ENCODE results near the gene CADPS.

Gene CADPS

DNA sequence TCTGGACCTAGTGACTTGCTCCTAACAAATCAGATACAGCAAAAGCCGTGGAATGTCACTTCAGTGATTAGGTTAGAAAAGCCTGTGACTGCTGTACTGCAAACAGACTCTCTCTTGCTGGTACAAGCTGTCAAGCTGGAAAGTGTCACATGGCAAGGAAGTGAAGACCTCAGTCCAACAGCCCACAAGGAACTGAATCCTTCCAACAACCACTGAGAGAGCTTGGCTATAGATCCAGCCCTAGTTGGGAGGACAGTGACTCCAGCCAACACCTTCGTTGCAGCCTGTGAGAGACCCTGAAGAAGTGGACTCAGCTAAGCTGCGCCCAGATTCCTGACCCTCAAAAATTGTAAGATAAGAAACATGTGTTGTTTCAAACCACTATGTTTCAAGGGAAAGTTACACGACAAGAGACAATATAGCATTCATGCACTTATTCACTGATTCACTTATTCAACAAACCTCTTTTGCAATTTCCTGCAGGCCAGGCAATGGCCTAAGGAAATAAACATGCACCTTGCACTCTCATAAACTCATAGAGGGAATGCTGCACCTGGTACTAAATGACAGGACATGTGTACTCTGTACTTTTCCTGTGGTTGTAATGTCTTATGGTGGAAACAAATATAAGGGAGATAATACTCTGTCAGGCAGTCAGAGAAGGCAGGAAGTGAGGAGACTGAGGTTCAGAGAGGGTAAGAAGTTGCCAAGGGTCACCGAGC lies 142.9 kb downstream of the CADPS start:
- no peak for DNase-seq

DNA sequence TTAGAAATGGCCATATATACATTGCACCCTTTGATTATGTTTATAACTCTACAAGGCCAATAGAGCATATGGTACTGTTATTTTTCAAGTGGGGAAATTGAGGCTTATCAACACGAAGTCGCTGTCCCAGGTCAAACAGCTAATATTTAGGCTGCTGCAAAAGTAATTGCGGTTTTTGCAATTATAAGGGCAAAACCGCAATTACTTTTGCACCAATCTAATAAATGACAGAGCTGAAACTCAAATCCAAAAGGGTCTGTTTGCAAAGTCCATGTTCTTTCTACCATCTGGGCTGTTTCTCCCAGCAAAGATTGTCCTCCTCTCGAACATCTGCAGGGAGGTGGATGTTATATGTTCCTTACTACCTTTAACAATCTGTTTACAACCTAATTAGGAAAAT lies 147.2 kb downstream of the CADPS start:
- DNase-seq, result no peak

DNA sequence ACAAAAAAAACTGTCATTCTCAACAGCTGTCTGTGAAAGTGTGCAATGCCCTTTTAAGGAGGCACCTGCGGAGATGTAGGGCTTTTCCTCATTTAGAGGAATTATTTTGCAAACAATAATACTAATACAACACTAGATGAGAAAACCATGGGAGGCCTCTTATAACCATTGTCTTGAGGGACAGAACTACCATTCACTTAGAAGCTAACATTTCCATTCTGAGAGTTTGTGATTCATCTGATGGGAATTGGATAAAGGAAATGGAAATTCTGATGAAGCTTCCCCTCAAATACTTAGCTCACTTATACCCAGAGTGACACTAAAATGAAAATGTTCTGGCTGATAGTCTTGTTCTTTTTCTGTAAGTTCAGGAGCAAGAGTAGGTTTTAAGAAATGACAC lies 147.7 kb downstream of the CADPS start:
- DNase-seq, result no peak

DNA sequence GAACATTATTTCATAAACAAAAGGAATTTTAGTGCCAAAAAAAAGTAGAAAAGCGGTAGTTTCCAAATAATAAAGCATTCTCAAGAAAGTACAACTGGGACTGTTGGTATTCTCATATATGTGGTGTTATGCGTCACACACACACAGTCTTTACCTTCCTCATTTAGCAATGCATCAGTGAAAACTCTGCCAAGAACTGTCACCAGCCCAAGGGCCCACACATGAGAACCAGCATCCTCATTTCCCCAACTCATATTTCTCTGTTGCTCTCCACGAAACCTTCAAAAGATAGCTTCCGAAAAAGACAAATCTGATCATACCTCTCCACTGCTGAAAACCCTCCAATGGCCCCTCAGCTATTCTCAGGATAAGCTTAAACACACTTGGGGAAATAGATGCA lies 150.7 kb downstream of the CADPS start:
- DNase-seq, result no peak

DNA sequence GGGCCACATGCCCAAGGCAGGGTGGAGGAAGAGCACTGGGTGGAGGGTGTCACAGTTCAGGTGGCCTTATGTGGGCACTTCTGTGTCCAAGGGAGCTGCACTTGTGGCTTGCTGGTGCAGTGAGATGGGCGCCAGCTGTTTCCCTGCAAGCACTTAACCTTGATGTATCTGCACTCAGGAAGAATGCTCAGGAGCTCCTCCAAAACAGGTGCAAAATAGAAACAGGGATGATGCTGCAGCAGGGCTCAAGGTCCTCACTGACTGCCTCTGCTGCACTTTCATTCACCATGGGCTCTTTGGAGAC lies 151.3 kb downstream of the CADPS start:
- DNase-seq, result no peak

DNA sequence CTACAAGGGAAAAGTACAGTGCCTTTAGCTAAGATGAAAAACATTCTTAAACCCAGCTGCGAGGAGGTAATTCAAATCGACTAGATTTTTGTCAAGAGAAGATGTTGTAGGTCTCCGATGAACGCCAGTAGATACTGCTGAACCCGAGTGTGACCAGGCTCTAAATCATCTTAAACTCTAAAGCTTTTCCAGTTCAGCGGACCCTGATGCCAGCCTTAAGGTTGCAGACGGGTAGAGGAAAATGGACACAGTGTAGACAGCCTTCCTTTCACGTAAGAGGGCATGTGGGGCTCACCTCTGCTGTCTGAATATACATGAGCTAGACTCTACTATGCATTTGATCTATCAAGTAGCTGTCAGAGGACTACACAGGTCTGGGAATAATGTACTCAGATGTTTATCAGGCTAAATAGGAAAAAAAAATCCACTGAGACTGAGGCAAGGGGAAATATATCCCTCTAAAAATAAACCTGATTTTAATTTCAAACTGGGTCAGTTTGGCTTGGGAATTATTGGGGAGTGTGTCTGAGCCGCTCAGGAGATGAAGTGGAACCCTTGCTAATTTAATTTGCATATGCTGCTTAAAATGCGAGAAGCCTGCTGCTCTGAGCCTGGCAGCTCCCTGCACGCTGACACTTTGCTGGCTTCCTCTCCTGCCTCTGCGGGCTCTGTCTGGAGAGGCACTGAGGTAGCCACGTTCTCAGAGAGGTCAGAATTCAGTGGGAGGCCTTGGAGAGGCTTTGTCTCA lies 151.9 kb downstream of the CADPS start:
- DNase-seq, result no peak

DNA sequence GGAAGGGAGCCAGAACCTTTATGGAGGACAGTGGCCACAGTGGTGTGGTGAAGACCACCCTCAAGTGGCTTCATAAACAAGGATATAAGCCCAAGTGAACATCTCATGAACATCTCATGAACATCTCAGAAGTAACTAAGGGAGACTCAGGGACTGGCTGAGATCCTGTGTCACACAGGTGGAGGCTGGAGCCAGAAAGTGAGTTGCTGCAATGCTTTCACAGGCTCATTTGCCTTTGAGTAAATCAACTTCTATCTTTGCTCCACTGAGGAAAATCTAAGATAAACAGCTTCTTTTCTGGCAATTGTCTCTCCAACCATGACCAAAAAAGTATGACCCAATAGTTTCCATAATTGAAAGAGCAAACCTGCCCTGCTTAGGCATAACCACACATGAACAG lies 152.9 kb downstream of the CADPS start:
- DNase-seq, result no peak

DNA sequence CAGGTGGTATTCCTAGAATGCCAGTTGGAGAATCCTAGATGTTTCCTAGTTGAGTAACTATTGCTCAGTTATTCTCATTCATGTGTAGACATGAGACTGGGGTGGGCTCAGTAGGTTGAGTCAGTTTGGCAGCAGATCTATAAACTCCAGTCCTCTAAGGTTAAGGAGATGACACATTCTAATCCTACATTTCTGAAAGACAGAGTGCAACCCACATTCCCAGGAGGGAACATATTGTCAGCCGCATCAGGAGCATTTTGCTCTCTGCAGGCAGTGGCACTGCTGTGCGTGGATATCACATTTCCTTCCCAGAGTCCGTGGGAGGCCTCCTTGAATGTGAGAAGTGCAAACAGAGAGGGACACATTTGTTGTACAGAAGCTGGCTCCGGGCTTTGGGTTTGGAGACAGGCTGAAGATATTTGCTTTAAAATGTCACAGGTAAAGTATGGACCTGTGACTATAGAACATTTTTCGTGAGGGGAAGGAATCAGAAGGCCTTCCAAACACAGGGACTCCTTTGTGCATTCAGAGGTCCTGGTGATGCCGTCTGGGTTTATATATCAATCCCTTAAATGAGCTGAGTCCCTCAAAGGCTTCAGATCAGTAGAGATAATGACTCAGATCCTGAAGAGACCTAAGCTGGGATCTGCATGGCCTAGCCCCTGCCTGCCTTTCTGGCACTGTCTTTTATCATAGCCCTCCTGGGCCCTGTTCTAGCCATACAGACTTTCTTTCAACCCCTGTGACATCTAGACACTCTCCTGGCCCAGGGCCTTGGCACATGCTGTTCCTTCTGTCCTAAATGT lies 156.5 kb downstream of the CADPS start:
- no peak for DNase-seq

DNA sequence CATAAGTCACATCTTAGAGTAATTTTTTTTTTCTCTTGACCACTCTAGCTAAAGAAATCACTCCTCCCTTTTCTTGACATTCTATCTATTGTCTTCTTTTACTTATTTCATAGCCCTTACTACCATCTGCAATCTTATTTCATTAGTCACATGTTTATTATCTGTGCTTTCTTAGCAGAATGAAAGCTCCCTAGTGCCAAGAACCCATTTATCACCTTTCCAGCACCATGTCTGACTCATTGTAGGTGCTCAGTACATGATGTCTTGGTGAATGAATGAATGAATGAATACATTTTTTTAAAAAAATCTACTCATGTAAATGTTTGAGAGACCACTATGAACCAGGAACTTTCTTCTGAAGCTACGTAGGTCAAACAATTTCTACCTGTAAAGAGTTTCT lies 157.2 kb downstream of the CADPS start:
- no peak for DNase-seq

DNA sequence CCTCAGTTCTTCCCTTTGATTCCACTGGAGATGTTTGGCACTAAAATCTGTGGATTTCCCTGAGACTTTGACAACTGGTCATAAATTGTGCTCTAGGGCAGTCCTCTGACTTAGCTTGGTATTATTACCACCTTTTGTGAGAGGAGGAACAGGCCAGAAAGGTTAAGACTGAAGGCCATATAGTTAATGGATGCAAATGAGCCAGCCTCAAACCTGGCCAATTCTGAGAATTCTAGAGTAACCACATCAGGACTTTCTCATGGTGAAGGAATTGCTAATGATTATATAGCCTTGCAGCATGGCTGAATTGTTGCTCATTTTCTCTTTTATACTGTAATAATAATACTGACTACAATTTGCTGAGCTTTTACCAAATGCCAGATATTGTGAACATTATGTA lies 162.5 kb downstream of the CADPS start:
- DNase-seq, result no peak

DNA sequence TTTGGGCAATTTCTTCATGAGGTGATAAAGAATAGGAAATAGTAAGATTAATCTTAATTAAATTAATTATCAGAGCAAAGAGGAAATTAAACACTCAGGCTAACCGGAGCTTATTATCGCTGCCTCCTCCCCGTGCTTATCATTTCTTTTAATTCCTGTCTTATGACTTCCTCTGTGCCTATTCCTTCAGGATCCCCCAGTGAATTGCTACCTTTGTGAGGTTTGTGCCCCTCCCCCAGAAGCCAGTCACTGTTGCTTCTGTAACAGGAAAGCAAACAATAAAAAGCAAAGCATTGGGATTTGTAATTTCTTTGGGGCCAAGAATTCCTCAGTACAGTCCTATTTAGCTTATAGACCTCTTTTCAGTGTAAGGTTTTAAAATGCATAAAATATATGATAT lies 164.5 kb downstream of the CADPS start:
- DNase-seq, result no peak

DNA sequence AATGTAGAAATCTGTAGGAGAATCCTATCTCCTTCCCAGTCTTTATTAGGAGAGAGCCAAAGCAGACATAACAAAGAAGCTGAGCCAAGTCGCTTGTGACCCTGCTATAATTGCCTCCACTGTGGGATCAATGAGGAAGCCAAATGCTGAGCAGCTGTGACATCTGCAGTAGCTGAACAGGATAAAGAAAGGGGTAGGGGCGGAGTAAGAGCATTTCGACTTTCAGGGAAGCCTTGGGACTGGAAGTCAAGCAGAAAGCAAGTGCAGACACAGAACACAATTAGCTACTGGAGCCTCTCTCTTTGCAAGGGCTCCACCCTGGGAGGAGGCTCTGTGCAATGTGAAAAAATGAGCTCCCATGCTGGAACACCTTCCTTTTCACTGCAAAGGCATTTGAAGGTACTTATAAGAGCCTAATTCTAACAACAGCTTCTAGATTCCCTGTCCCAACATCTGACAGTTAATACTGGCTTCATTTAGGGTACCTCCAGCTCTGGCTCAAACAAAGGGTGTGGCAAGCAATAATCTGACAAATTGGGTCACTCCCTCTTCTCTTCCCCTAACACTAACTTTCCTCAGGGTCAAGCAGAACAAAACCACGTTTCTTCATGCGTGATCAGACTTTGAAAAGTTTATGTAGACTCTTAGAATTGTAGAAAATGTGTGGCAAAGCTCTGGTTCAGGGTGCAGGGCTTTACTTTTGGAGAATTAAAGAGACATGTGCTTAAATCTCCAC lies 166.4 kb downstream of the CADPS start:
- peak; percentile 35 for DNase-seq

DNA sequence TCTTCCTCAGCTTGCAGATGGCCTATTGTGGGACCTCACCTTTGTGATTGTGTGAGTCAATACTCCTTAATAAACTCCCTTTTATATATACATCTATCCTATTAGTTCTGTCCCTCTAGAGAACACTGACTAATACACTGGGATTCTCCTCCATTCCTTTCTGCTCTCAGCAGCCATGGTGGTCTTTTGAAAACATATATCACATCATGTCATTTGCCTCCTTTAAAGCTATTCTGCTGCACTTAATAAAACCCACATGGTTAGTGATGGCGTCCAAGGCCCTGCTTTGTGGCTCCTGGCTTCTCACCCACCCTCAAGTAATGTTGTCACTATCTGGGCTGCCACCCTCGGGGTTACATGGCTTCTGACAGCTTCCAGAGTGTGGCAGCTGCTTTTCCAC lies 169.5 kb downstream of the CADPS start:
- DNase-seq, result no peak

DNA sequence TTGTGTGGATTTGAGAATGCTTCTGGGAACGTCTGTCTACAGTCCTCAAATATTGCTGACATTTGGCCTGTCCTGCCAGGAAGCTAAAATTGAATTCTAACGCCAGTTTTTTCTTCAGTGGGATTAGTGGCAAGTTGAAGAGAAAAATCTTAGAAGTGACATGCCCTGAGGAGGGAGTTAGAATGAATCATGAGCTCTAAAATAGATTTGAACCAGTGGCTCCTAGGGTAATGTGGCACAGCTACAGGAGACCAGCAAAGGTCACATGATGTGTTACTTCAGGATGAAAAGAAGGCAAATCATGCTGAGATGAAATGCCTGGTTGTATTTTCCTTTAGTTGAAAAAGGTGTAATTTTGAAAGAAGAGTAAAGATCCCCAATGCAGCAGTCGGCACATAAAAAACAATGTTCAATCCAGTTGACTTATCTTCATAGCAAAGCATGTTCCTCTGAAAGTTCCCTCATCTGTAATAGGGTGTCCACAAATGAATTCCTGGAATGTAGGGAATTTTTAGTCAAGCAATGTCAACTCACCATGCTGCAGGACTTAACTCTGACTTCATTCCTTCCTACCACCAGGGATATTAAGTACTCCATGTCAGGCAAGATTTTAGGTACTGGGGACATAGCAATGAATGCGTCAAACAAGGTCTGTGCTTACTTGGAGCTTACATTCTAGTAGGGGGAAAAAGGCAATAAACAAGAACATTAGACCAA lies 171.6 kb downstream of the CADPS start:
- no peak for DNase-seq

DNA sequence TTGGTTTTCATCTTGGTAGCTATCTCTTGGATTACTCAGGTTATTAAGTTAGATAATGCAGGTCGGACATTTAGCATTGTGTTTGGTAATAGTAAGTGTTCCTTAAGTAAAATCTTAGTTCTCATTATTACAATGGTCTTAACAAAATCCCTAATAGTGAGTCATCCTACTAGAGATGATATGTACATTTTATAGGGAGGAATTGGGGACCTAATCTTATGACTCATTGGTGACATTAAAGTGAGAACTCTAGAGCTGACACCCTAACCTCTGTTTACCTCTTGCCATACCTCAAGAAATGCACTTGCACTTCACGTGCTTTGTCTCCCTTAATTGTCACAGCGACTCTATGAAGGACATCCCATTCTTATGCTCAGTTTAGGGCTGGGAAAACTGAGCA lies 174.9 kb downstream of the CADPS start:
- DNase-seq, result no peak

DNA sequence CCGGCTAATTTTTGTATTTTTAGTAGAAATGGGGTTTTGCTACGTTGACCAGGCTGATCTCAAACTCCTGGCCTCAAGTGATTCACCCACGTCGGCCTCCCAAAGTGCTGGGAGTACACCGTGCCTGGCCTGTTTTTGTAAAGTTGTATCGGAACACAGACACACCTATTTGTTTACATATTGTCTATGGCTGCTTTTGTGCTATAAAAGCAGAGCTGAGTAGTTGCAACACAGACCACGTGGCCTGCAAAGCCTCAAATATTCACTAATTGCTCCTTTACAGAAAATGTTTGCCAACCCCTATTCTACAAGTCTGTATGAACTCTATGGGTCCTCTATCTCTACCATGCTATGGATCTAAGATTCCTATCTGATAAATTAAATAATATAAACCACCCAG lies 175.5 kb downstream of the CADPS start:
- no peak for DNase-seq

DNA sequence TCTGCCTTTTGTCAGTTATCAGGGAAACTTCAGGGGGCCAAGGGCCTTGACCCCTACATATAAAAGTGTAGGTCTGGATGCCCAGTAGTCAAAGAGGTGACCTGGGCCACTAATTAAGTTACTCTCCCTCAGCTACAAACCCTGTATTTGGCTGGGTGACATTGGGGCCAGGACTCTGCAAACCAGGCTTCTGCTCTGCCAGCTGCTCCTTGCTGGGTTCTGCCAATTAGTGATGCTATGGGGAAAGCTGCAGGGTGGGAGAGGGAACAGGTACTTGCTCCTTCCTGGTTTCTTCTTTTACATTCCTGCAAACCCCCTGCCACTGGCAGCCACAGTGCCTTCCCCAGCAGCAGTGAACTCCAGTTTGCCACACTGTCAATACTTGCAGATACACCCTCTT lies 179.2 kb downstream of the CADPS start:
- DNase-seq, result no peak

DNA sequence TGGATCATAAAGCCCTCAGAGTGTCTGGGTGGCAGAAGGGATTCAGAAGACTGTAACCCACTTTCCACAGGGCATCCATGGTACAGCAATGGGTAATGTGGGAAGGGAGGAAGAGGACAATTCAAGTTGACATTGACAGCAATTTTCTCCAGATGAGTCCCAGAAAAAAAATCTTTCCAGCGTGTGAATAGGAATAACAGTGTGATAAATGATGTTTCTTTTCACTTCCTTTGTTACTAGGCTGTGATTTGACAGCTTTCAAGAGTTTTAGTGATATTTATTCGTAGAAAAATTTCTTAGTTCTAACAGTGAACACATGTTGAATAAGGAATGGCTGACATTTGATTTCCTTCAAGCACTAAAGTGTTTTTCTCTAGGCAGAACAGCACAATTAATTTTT lies 186.4 kb downstream of the CADPS start:
- no peak for DNase-seq

DNA sequence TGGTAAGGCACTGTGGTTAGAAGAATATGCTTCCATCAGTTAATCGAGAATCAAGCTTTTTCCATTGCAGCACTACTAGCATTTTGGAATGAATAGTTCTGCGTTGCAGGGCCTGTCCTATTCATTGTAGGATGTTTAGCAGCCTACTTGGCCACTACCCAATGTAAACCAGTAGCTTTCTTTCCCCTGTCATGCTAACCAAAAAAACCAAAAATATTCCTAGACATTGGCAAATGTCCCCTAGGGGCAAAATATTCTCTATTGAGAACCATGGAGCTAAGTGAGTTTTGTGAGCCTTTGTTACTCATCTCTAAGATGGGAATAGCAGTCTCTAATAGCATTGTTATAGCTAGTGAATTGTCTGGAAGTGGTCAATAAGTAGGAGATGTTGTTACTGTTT lies 187.2 kb downstream of the CADPS start:
- DNase-seq, result no peak

DNA sequence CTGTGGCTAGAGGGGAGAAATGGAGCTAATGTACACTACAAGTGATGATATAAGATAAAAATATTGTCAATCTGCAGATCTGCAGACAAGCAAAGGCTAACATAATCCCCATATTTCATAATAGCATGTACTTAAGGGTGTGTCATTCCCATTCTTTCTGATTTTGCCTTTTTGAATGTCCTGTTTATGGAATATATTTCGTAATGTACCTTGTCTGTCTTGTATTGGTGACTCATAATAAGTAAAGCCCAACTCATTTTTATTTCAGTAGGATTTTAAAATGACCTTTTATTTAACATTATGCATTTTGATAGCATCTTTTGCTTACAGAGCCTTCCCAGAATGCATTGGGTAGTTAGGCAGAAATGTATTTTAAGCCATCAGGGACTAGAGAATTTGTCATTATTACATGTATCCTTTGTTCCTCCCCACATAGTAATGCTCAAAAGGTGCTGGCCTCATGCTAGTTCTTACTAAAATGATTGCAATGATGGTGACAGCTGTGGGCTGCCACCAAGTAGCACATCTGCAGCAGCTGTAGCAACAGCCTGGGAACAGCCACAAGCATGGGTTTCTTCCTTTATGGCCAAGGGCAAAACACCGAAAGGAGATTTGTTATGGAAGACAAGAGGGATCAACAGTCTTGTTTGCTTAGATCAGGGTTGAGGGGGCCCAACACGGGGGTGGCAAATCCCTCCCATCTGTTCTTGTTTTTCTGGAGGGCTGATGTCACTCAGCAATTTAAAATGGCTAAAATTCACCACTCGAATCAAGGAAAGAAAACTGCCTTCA lies 188.5 kb downstream of the CADPS start:
- peak; percentile 92 for DNase-seq

DNA sequence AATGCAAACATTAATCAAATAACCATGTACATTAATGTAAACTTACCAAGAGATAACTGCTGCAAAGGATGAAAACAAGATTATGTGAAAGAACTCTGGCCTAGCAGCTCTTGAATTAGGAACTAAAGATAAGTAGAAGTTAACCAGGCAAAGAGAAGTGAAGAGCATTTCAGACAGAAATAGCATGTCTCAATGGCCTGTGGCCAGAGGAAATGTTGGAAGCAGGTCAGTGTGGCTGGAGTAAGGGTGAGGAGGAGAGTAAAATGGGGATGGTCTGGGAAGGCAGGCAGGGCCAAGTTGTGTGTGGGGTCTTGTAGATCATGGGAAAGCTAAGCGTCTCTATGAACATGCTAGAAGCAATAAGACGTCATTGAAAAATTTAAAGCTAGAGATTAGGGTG lies 192.4 kb downstream of the CADPS start:
- no peak for DNase-seq

DNA sequence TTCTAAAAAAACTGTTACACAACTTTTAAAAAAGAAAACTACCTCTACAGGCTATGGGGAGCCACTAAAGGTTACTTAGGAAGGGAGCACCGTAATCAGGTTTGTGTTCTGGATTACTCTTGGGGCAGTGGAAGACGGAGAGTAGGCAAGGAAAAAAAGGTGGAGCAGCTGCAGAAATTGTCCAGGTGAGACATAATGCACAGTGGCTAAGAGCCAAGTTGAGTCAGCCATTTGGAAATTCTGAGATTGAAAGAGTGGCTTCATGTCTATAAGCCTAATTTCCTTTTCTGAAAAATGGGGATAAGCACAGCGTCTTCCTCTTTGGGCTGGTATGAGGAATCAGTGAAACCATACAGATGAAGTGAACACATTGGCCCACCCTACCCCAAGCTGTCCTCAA lies 195.2 kb downstream of the CADPS start:
- no peak for DNase-seq

All from NCI-H524 treated with DMSO at 0.1 percent for 48 hours (cell line).